ENCODE measurements around the gene ABI3BP.
A peak's percentile ranks its signal among the peaks of the same experiment; 100 is the strongest.

The ABI3BP gene

GRCh38 chr3:100744671-100745070 lies 248.6 kb downstream of the ABI3BP start:
- TF ChIP-seq POLR2A (IDR thresholded peaks at IDR 0.05; ENCODE audit: low read length): no peak
- no peak for TF ChIP-seq GATA1 (IDR thresholded peaks at IDR 0.05; ENCODE audit: low read depth, low read length)
- no peak for DNase-seq

- TF ChIP-seq POLR2A (IDR thresholded peaks at IDR 0.05; ENCODE audit: low read length) (no peak), GATA1 (IDR thresholded peaks at IDR 0.05; ENCODE audit: low read depth, low read length) (no peak)
- DNase-seq: no peak
Observed at GRCh38 chr3:100743535-100743934, 249.7 kb downstream of the ABI3BP start.

DNA sequence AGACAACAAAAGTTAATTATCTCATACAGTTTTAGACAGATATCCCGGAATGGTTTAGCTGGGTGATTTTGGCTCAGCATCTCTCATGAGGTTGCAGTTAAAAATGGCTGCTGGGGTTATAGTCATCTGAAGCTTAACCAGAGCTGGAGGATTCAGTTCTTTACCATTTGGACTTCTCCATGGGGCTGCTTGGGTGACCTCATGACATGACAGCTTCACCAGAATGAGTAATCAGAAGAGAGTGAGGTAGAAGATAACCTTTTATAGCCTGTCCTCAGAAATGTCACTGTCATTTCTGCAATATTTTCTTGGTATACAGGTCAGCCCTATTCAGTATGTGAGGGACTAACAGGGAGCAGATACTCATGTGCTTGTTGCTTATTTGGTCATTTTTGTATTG lies 253.0 kb downstream of the ABI3BP start:
- peak; percentile 18 to 68 for DNase-seq
- no peak for TF ChIP-seq GATA1 (IDR thresholded peaks at IDR 0.05; ENCODE audit: low read depth, low read length)
- TF ChIP-seq POLR2A (IDR thresholded peaks at IDR 0.05; ENCODE audit: low read length): no peak

- TF ChIP-seq POLR2A (IDR thresholded peaks at IDR 0.05; ENCODE audit: low read length) (no peak), GATA1 (IDR thresholded peaks at IDR 0.05; ENCODE audit: low read depth, low read length) (no peak)
- DNase-seq: peak; percentile 20 to 34
Observed at GRCh38 chr3:100737334-100737733, 255.9 kb downstream of the ABI3BP start.

GRCh38 chr3:100732435-100732834 lies 260.8 kb downstream of the ABI3BP start:
- TF ChIP-seq GATA1 (IDR thresholded peaks at IDR 0.05; ENCODE audit: low read depth, low read length) (no peak), POLR2A (IDR thresholded peaks at IDR 0.05; ENCODE audit: low read length) (no peak)
- no peak for DNase-seq

DNA sequence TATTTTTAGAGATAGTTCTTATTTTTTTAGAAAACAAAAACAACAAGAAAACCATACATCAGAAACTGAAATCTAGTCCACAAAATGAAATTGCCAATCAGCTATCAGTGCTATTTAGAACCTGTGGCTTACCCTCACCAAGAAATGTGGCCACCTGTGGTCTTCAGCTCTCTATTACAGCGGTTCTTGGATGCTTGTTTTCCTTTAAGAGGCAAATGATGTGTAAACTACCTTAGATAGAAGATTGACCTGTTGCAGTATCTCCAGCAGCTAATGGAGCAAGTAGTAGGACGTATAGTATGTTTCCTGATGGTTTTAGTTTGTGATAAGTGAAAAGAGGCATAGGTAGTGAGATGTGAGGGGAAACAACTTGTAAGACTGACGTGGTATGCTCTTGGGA lies 262.7 kb downstream of the ABI3BP start:
- TF ChIP-seq GATA1 (IDR thresholded peaks at IDR 0.05; ENCODE audit: low read depth, low read length) (no peak), POLR2A (IDR thresholded peaks at IDR 0.05; ENCODE audit: low read length) (no peak)
- no peak for DNase-seq

- TF ChIP-seq GATA1 (IDR thresholded peaks at IDR 0.05; ENCODE audit: low read depth, low read length): no peak
- no peak for TF ChIP-seq POLR2A (IDR thresholded peaks at IDR 0.05; ENCODE audit: low read length)
Observed at GRCh38 chr3:100726706-100727105, 266.5 kb downstream of the ABI3BP start.

DNA sequence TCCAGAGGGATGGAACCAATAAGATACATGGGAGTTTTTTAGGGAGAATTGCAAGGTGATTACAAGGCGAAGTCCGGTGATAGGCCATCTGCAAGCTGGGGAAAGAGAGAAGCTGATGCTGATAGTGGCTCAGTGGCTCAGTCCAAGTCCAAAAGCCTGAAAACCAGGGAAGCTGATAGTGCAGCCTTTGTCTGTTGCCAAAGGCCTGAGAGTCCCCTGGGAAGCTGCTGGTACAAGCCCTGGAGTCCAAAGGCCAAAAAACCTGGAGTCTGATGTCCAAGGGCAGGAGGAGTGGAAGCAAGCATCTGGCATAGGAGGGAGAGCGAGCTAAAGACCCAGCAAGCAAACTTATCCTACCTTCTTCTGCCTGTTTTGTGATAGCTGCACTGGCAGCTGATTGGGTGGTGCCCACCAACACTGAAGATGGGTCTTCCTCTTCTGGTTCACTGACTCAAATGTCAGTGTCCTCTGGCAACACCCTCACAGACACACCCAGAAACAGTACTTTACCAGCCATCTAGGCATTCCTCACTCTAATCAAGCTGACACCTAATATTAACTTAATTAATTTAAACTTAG lies 267.2 kb downstream of the ABI3BP start:
- TF ChIP-seq GATA1 (IDR thresholded peaks at IDR 0.05; ENCODE audit: low read depth, low read length) (no peak), POLR2A (IDR thresholded peaks at IDR 0.05; ENCODE audit: low read length) (no peak)
- DNase-seq: no peak

More at GRCh38 chr3:100726706-100727105, 266.5 kb downstream of the ABI3BP start:
- no peak for DNase-seq

- TF ChIP-seq POLR2A (IDR thresholded peaks at IDR 0.05; ENCODE audit: low read length) (no peak), GATA1 (IDR thresholded peaks at IDR 0.05; ENCODE audit: low read depth, low read length) (no peak)
- no peak for DNase-seq
Observed at GRCh38 chr3:100720426-100720825, 272.8 kb downstream of the ABI3BP start.

GRCh38 chr3:100719136-100719535 lies 274.1 kb downstream of the ABI3BP start:
- no peak for DNase-seq

GRCh38 chr3:100717637-100718487 lies 275.4 kb downstream of the ABI3BP start:
- no peak for DNase-seq
- TF ChIP-seq GATA1 (IDR thresholded peaks at IDR 0.05; ENCODE audit: low read depth, low read length) (no peak), POLR2A (IDR thresholded peaks at IDR 0.05; ENCODE audit: low read length) (no peak)

More at GRCh38 chr3:100719136-100719535, 274.1 kb downstream of the ABI3BP start:
- TF ChIP-seq GATA1 (IDR thresholded peaks at IDR 0.05; ENCODE audit: low read depth, low read length) (no peak), POLR2A (IDR thresholded peaks at IDR 0.05; ENCODE audit: low read length) (no peak)

DNA sequence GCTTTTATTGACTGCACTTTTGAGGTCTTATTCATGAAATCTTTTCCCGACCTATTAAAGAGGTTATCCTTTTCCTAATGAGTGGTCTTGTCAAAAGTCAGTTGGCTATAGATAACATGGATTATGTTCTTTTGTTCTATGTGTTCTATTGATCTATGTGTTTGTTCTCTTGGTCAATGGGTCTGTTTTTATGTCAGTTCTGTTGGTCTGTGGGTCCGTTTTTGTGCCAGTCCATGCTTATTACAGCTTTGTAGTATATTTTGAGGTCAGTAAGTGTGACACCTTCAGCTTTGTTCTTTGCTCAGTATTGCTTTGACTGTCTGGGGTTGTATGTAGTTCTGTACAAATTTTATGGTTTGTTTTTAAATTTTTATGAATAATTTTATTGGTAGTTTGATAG lies 276.2 kb downstream of the ABI3BP start:
- no peak for TF ChIP-seq GATA1 (IDR thresholded peaks at IDR 0.05; ENCODE audit: low read depth, low read length)
- TF ChIP-seq POLR2A (IDR thresholded peaks at IDR 0.05; ENCODE audit: low read length): no peak

GRCh38 chr3:100715176-100715575 lies 278.0 kb downstream of the ABI3BP start:
- no peak for DNase-seq
- TF ChIP-seq POLR2A (IDR thresholded peaks at IDR 0.05; ENCODE audit: low read length) (no peak), GATA1 (IDR thresholded peaks at IDR 0.05; ENCODE audit: low read depth, low read length) (no peak)

More for the DNA sequence above, 276.2 kb downstream of the ABI3BP start:
- no peak for DNase-seq

GRCh38 chr3:100710261-100710968 lies 282.8 kb downstream of the ABI3BP start:
- TF ChIP-seq POLR2A (IDR thresholded peaks at IDR 0.05; ENCODE audit: low read length): no peak
- no peak for TF ChIP-seq GATA1 (IDR thresholded peaks at IDR 0.05; ENCODE audit: low read depth, low read length)
- peak; percentile 85 to 87 for DNase-seq
